Bladder microvascular endothelial cell (primary cell): Measurements from ENCODE around the gene SAMM50. TPM values are rescaled to one million over a fixed set of nuclear protein-coding genes. Genes with fewer than 3 reads are reported as not detected.

Source experiments
- total RNA-seq: library from RNA; depleted of rRNA; stranded (reverse); fragments of >200 nt; gene quantifications from 2 replicates; pipeline ENCODE4 v1.2.3, GENCODE V29; 2014

Gene SAMM50
- 28.5 and 52.7 TPM in 2 replicates for total RNA-seq

GRCh38 chr22:43955040-43955882, at the start of gene SAMM50:
Gene SAMM50, plus strand, starts transcription at chr22:43955442. Its CDS starts 136 bp downstream, at chr22:43955578.

GRCh38 chr22:43923631-43924464, 31.4 kb upstream of the SAMM50 start, which contains the start of gene PNPLA3:
Gene PNPLA3, plus strand, starts transcription at chr22:43923805. Its CDS starts 107 bp downstream, at chr22:43923912.

GRCh38 chr22:44024288-44024921, 69.2 kb downstream of the SAMM50 start, which contains the start of gene PARVB:
Gene PARVB, plus strand, starts transcription at chr22:44024302. Its CDS starts 38 bp downstream, at chr22:44024340.

Other genes with a start within 250 kb of the SAMM50 start
- gene EFCAB6, start 143.1 kb upstream of the SAMM50 start, total RNA-seq: under 0.01 and 0.50 TPM in 2 replicates
- gene SULT4A1, start 92.9 kb upstream of the SAMM50 start, total RNA-seq: not detected in 2 replicates
- gene PNPLA5, start 63.4 kb upstream of the SAMM50 start, total RNA-seq: not detected in 2 replicates
- gene PNPLA3, start 31.6 kb upstream of the SAMM50 start, total RNA-seq: 0.49 and 1.7 TPM in 2 replicates
- 27.4 and 152 TPM in 2 replicates for gene PARVB, start 68.9 kb downstream of the SAMM50 start, total RNA-seq
- gene PARVG, start 225.5 kb downstream of the SAMM50 start, total RNA-seq: 0.16 and 0.19 TPM in 2 replicates